HepG2 (cell line): ENCODE data around the gene GC.

ENCODE experiments used
- ARNT2 ChIP-seq: sonication (generic); formaldehyde crosslinking; IDR thresholded peaks from 2 replicates; pipeline ENCODE4 v1.8.0; 2022; ENCODE audit warnings: mild to moderate bottlenecking, low read depth, missing genetic modification reagents, moderate library complexity
- GABPA ChIP-seq, 2 experiments: IDR thresholded peaks; 2 replicates each; pipeline ENCODE4 v1.6.1; 2011 to 2016; ENCODE audit warnings: low read depth in 2 of 2, low read length in 1 of 2, missing biosample characterization in 1 of 2, missing genetic modification characterization in 1 of 2
- HDAC1 ChIP-seq: sonication (generic); formaldehyde crosslinking; IDR thresholded peaks from 2 replicates; pipeline ENCODE4 v1.5.1; 2020; ENCODE audit warnings: mild to moderate bottlenecking, missing genetic modification reagents
- KDM1A ChIP-seq: IDR thresholded peaks from 2 replicates; pipeline ENCODE4 v1.6.1; 2016; ENCODE audit warnings: missing compliant biosample characterization
- NCOR1 ChIP-seq: fragments of 200-600 bp; sonication (generic); IDR thresholded peaks from 2 replicates; pipeline ENCODE4 v1.7.0; 2017; ENCODE audit warnings: antibody characterized with exemption, low read length, borderline replicate concordance
- NR2F2 ChIP-seq: IDR thresholded peaks from 2 replicates; pipeline ENCODE4 v1.6.1; 2012; ENCODE audit warnings: low read depth, inconsistent platforms, borderline replicate concordance
- POLR2AphosphoS5 ChIP-seq: IDR thresholded peaks from 2 replicates; pipeline ENCODE4 v1.6.1; 2012; ENCODE audit warnings: low read depth, low read length
- SIN3A ChIP-seq: IDR thresholded peaks from 2 replicates; pipeline ENCODE4 v1.6.1; 2011; ENCODE audit warnings: low read depth, mild to moderate bottlenecking, control low read depth, low read length, borderline replicate concordance
- SP1 ChIP-seq, 2 experiments: fragments of 450-650 bp in 1 of 2; sonication (generic) in 1 of 2; formaldehyde crosslinking in 1 of 2; IDR thresholded peaks; 2 replicates each; pipeline versions ENCODE4 v1.4.0 to v1.6.1; 2016 to 2020; ENCODE audit warnings: missing genetic modification reagents in 1 of 2
- TOE1 ChIP-seq: sonication (generic); formaldehyde crosslinking; IDR thresholded peaks from 2 replicates; pipeline ENCODE4 v1.4.0; 2020; ENCODE audit warnings: mild to moderate bottlenecking, missing genetic modification reagents
- ZBTB44 ChIP-seq: sonication (generic); formaldehyde crosslinking; IDR thresholded peaks from 2 replicates; pipeline ENCODE4 v1.4.0; 2020; ENCODE audit warnings: missing genetic modification reagents
- TF ChIP-seq, protein P1 (sequence below), 2 experiments: IDR thresholded peaks; 2 replicates each; pipeline ENCODE4 v1.6.1; 2011 to 2012; ENCODE audit warnings: low read length in 2 of 2, borderline replicate concordance in 1 of 2, low read depth in 1 of 2, mild to moderate bottlenecking in 1 of 2, moderate library complexity in 1 of 2
- TF ChIP-seq, protein P2 (sequence below): sonication (generic); formaldehyde crosslinking; IDR thresholded peaks from 2 replicates; pipeline ENCODE4 v1.5.0; 2020; ENCODE audit warnings: mild to moderate bottlenecking, missing genetic modification reagents, moderate library complexity
- TF ChIP-seq, protein P3 (sequence below): sonication (generic); formaldehyde crosslinking; conservative IDR thresholded peaks from 2 replicates; pipeline ENCODE4 v1.4.0; 2020; ENCODE audit warnings: missing genetic modification reagents

DNA sequence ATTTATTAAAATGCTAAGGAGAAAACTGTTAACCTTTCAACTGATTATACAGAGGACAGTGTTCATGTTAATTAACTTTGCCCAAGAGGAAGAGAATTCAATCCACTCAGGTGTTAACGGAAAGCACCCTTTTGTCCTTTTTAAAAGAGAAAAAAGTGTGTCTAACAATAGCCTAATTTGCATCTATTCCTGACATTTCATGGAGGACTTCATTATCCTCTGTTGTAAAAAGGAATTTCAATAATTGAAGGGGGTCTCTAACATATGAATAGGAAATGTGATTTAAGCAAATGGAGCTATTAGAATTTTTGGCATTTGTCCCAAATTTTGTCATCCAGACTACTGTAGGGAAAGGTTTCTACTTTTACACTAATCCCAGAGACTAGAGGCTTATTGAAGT, 44.6 kb upstream of the GC start:
- TF ChIP-seq TOE1 (CRISPR knock-in tag): no peak
- no peak for TF ChIP-seq NR2F2
- TF ChIP-seq, protein P1, sequence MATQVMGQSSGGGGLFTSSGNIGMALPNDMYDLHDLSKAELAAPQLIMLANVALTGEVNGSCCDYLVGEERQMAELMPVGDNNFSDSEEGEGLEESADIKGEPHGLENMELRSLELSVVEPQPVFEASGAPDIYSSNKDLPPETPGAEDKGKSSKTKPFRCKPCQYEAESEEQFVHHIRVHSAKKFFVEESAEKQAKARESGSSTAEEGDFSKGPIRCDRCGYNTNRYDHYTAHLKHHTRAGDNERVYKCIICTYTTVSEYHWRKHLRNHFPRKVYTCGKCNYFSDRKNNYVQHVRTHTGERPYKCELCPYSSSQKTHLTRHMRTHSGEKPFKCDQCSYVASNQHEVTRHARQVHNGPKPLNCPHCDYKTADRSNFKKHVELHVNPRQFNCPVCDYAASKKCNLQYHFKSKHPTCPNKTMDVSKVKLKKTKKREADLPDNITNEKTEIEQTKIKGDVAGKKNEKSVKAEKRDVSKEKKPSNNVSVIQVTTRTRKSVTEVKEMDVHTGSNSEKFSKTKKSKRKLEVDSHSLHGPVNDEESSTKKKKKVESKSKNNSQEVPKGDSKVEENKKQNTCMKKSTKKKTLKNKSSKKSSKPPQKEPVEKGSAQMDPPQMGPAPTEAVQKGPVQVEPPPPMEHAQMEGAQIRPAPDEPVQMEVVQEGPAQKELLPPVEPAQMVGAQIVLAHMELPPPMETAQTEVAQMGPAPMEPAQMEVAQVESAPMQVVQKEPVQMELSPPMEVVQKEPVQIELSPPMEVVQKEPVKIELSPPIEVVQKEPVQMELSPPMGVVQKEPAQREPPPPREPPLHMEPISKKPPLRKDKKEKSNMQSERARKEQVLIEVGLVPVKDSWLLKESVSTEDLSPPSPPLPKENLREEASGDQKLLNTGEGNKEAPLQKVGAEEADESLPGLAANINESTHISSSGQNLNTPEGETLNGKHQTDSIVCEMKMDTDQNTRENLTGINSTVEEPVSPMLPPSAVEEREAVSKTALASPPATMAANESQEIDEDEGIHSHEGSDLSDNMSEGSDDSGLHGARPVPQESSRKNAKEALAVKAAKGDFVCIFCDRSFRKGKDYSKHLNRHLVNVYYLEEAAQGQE (IDR thresholded peaks at IDR 0.05; ENCODE audit: borderline replicate concordance in 1 of 2, low read depth in 1 of 2, low read length in 2 of 2): no peak
- TF ChIP-seq NCOR1: no peak
- TF ChIP-seq ZBTB44 (CRISPR knock-in tag): no peak
- no peak for TF ChIP-seq SP1 (IDR thresholded peaks at IDR 0.05)
- no peak for TF ChIP-seq SP1 (CRISPR knock-in tag; IDR thresholded peaks at IDR 0.05)
- no peak for TF ChIP-seq SIN3A
- TF ChIP-seq, protein P2, sequence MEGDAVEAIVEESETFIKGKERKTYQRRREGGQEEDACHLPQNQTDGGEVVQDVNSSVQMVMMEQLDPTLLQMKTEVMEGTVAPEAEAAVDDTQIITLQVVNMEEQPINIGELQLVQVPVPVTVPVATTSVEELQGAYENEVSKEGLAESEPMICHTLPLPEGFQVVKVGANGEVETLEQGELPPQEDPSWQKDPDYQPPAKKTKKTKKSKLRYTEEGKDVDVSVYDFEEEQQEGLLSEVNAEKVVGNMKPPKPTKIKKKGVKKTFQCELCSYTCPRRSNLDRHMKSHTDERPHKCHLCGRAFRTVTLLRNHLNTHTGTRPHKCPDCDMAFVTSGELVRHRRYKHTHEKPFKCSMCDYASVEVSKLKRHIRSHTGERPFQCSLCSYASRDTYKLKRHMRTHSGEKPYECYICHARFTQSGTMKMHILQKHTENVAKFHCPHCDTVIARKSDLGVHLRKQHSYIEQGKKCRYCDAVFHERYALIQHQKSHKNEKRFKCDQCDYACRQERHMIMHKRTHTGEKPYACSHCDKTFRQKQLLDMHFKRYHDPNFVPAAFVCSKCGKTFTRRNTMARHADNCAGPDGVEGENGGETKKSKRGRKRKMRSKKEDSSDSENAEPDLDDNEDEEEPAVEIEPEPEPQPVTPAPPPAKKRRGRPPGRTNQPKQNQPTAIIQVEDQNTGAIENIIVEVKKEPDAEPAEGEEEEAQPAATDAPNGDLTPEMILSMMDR (CRISPR knock-in tag): no peak
- TF ChIP-seq KDM1A (CRISPR knock-in tag): no peak
- no peak for TF ChIP-seq POLR2AphosphoS5
- no peak for TF ChIP-seq GABPA (IDR thresholded peaks at IDR 0.05; ENCODE audit: low read depth, low read length)
- no peak for TF ChIP-seq GABPA (CRISPR knock-in tag; IDR thresholded peaks at IDR 0.05; ENCODE audit: low read depth)
- TF ChIP-seq HDAC1 (CRISPR knock-in tag): no peak
- TF ChIP-seq, protein P3, sequence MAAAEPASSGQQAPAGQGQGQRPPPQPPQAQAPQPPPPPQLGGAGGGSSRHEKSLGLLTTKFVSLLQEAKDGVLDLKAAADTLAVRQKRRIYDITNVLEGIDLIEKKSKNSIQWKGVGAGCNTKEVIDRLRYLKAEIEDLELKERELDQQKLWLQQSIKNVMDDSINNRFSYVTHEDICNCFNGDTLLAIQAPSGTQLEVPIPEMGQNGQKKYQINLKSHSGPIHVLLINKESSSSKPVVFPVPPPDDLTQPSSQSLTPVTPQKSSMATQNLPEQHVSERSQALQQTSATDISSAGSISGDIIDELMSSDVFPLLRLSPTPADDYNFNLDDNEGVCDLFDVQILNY: no peak
- TF ChIP-seq ARNT2 (CRISPR knock-in tag): no peak
